Esophagus muscularis mucosa (tissue), 3 donors: ENCODE data around the gene OTOGL.

Source experiments
- CTCF ChIP-seq, 3 experiments: fragments of 200-600 bp in 2 of 3; fragments of 450-650 bp in 1 of 3; sonication (generic) in 2 of 3; IDR thresholded peaks; one replicate each; pipeline ENCODE4 v1.5.1; 2017 to 2019; ENCODE audit warnings: antibody characterized with exemption in 3 of 3, mild to moderate bottlenecking in 2 of 3, moderate library complexity in 1 of 3
- POLR2A ChIP-seq: fragments of 450-650 bp; IDR thresholded peaks from one replicate; pipeline ENCODE4 v1.6.1; 2017; ENCODE audit warnings: antibody characterized with exemption, moderate library complexity, mild to moderate bottlenecking, low read depth

- TF ChIP-seq POLR2A (no peak), CTCF (IDR thresholded peaks at IDR 0.05) (no peak)
Observed at GRCh38 chr12:80277732-80278131, 178.4 kb downstream of the OTOGL start.
